HL-60 (cell line): ENCODE measurements around the gene LHFPL6.

Source experiments
- DNase-seq, 2 experiments: peaks; one replicate each; pipeline ENCODE4 v3.0.0-alpha.2; 2010 to 2020; ENCODE audit warnings: low read depth in 1 of 2, low spot score in 1 of 2
- H3K27ac ChIP-seq: fragments of 250-450 bp; sonication (Bioruptor Pico); replicated peaks from 2 replicates; pipeline ENCODE4 v1.5.1; 2020; ENCODE audit warnings: mild to moderate bottlenecking, moderate library complexity
- H3K27me3 ChIP-seq: fragments of 250-450 bp; sonication (Bioruptor Pico); 2 replicates; pipeline ENCODE4 v1.5.1; 2021; ENCODE audit warnings: mild to moderate bottlenecking, moderate library complexity; ENCODE audit not compliant: insufficient read depth, poor library complexity, severe bottlenecking
- H3K4me3 ChIP-seq: replicated peaks from 2 replicates; pipeline ENCODE4 v1.5.1; 2011; ENCODE audit warnings: mild to moderate bottlenecking, control low read depth, low read length; ENCODE audit not compliant: insufficient read depth
- CTCF ChIP-seq: IDR thresholded peaks from one replicate; pipeline ENCODE4 v1.5.1; 2011; ENCODE audit warnings: low read length, control low read depth, inconsistent platforms; ENCODE audit not compliant: insufficient read depth
- GABPA ChIP-seq: IDR thresholded peaks from 2 replicates; pipeline ENCODE4 v1.6.1; 2012; ENCODE audit warnings: low read depth
- POLR2AphosphoS5 ChIP-seq: IDR thresholded peaks from 2 replicates; pipeline ENCODE4 v1.6.1; 2012; ENCODE audit warnings: low read depth
- REST ChIP-seq: IDR thresholded peaks from 2 replicates; pipeline ENCODE4 v1.6.1; 2012; ENCODE audit warnings: low read depth; ENCODE audit not compliant: insufficient replicate concordance
- SPI1 ChIP-seq: IDR thresholded peaks from 2 replicates; pipeline ENCODE4 v1.6.1; 2012; ENCODE audit warnings: low read depth, mild to moderate bottlenecking, borderline replicate concordance

Gene LHFPL6

GRCh38 chr13:39505151-39505550 is 97.8 kb downstream of the LHFPL6 start:
- Histone ChIP-seq H3K27me3 (peaks cover 2% of the 10 kb centered on the region), H3K4me3 (no peak overlapping the region), H3K27ac (no peak overlapping the region)
- TF ChIP-seq POLR2AphosphoS5 (no peak), CTCF (no peak), REST (no peak), SPI1 (no peak), GABPA (no peak)
- DNase-seq: no peak

GRCh38 chr13:39503048-39503447 is 99.9 kb downstream of the LHFPL6 start:
- Histone ChIP-seq H3K27ac (no peak overlapping the region), H3K4me3 (no peak overlapping the region), H3K27me3 (peaks cover 2% of the 10 kb centered on the region)
- TF ChIP-seq GABPA: no peak
- DNase-seq: no peak

GRCh38 chr13:39501702-39502324 is 101.2 kb downstream of the LHFPL6 start:
- no peak for TF ChIP-seq CTCF
- no peak for TF ChIP-seq POLR2AphosphoS5
- no peak for DNase-seq
- no peak overlapping the region for H3K4me3 ChIP-seq
- H3K27ac ChIP-seq: no peak overlapping the region
- peaks cover 2% of the 10 kb centered on the region for H3K27me3 ChIP-seq

GRCh38 chr13:39499604-39500003 is 103.4 kb downstream of the LHFPL6 start:
- Histone ChIP-seq H3K27ac (no peak overlapping the region), H3K27me3 (peaks cover 2% of the 10 kb centered on the region), H3K4me3 (no peak overlapping the region)
- DNase-seq: no peak
- TF ChIP-seq CTCF: no peak
- no peak for TF ChIP-seq REST
- no peak for TF ChIP-seq SPI1
- no peak for TF ChIP-seq POLR2AphosphoS5
- no peak for TF ChIP-seq GABPA
